Measurements from ENCODE around the gene RBM19.

DNA sequence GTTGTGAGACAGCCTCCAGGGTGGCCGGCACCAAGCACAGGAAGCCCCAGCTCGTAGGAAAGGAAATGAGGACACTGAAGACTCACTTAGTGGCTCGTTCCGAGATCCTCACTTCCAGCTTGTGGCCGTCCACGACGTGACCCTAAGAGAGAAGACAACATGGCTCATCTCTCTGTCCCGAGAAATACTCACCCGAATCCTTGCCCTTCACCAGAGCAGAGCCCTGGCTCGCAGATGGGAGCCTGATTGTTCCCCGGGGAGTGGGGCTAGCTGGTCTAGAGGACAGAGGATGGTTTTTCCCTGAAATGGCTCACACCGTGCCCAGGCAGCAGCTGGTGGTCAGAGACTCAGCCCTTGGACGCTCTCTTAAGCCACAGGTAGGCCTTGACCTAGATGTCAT, 47.8 kb downstream of the RBM19 start:
- TF ChIP-seq FOXA1 (IDR thresholded peaks at IDR 0.05) (no peak), BHLHE40 (IDR thresholded peaks at IDR 0.05; ENCODE audit: borderline replicate concordance) (no peak), ELF4 (IDR thresholded peaks at IDR 0.05) (no peak), SP1 (IDR thresholded peaks at IDR 0.05) (no peak), L3MBTL2 (conservative IDR thresholded peaks at IDR 0.05) (no peak), NFRKB (IDR thresholded peaks at IDR 0.05) (no peak), FOXK2 (IDR thresholded peaks at IDR 0.05) (no peak), FOXM1 (IDR thresholded peaks at IDR 0.05; ENCODE audit: borderline replicate concordance) (no peak), HDGF (IDR thresholded peaks at IDR 0.05; ENCODE audit: borderline replicate concordance) (no peak), SUZ12 (IDR thresholded peaks at IDR 0.05) (no peak)
- TF ChIP-seq, protein P1, sequence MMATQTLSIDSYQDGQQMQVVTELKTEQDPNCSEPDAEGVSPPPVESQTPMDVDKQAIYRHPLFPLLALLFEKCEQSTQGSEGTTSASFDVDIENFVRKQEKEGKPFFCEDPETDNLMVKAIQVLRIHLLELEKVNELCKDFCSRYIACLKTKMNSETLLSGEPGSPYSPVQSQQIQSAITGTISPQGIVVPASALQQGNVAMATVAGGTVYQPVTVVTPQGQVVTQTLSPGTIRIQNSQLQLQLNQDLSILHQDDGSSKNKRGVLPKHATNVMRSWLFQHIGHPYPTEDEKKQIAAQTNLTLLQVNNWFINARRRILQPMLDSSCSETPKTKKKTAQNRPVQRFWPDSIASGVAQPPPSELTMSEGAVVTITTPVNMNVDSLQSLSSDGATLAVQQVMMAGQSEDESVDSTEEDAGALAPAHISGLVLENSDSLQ (IDR thresholded peaks at IDR 0.05), result no peak
